Measurements from ENCODE around the gene PCBD1.

Gene PCBD1

GRCh38 chr10:70928140-70928539 lies 39.8 kb upstream of the PCBD1 start:
- Histone ChIP-seq H3K9ac (ENCODE audit: low read depth, low read length) (no peak overlapping the region), H4K20me1 (ENCODE audit: insufficient read depth, low read length) (no peaks in the 10 kb centered on the region), H2AFZ (ENCODE audit: low read depth, low read length) (no peak overlapping the region), H3K4me3 (ENCODE audit: low read depth in 1 of 2, low read length in 2 of 2) (no peak overlapping the region), H3K79me2 (ENCODE audit: insufficient read depth, low read length) (no peaks in the 10 kb centered on the region), H3K27me3 (ENCODE audit: insufficient read depth, low read length, poor library complexity) (peaks cover 6% of the 10 kb centered on the region), H3K4me2 (ENCODE audit: insufficient read depth, low read length) (no peak overlapping the region), H3K4me1 (ENCODE audit: insufficient read depth, low read length) (no peaks in the 10 kb centered on the region), H3K36me3 (ENCODE audit: insufficient read depth, low read length) (no peaks in the 10 kb centered on the region), H3K9me3 (ENCODE audit: insufficient read depth, low read length, severe bottlenecking) (no peaks in the 10 kb centered on the region), H3K27ac (ENCODE audit: low read length) (no peak overlapping the region)
- ATAC-seq (ENCODE audit: insufficient read depth, low read depth) (no peak), DNase-seq (no peak)
- TF ChIP-seq EZH2 (IDR thresholded peaks at IDR 0.05; ENCODE audit: borderline replicate concordance, low read depth, low read length, severe bottlenecking) (no peak), CTCF (IDR thresholded peaks at IDR 0.05; ENCODE audit: borderline replicate concordance, extremely low read depth, low read length, poor library complexity, severe bottlenecking) (no peak)

GRCh38 chr10:70927189-70927943 lies 39.0 kb upstream of the PCBD1 start:
- H3K9ac ChIP-seq (ENCODE audit: low read depth, low read length): no peak overlapping the region
- no peak overlapping the region for H3K27ac ChIP-seq (ENCODE audit: low read length)
- no peaks in the 10 kb centered on the region for H3K9me3 ChIP-seq (ENCODE audit: insufficient read depth, low read length, severe bottlenecking)
- H4K20me1 ChIP-seq (ENCODE audit: insufficient read depth, low read length): no peaks in the 10 kb centered on the region
- no peak for ATAC-seq (ENCODE audit: insufficient read depth, low read depth)
- TF ChIP-seq CTCF (IDR thresholded peaks at IDR 0.05; ENCODE audit: borderline replicate concordance, extremely low read depth, low read length, poor library complexity, severe bottlenecking) (no peak), EZH2 (IDR thresholded peaks at IDR 0.05; ENCODE audit: borderline replicate concordance, low read depth, low read length, severe bottlenecking) (no peak)
- DNase-seq: no peak
- H3K27me3 ChIP-seq (ENCODE audit: insufficient read depth, low read length, poor library complexity): peaks cover 4% of the 10 kb centered on the region
- no peak overlapping the region for H3K4me2 ChIP-seq (ENCODE audit: insufficient read depth, low read length)
- H3K4me1 ChIP-seq (ENCODE audit: insufficient read depth, low read length): no peaks in the 10 kb centered on the region
- no peak overlapping the region for H2AFZ ChIP-seq (ENCODE audit: low read depth, low read length)
- no peak overlapping the region for H3K4me3 ChIP-seq (ENCODE audit: low read depth in 1 of 2, low read length in 2 of 2)
- no peaks in the 10 kb centered on the region for H3K79me2 ChIP-seq (ENCODE audit: insufficient read depth, low read length)
- no peaks in the 10 kb centered on the region for H3K36me3 ChIP-seq (ENCODE audit: insufficient read depth, low read length)

GRCh38 chr10:70926226-70927000 lies 38.0 kb upstream of the PCBD1 start:
- Histone ChIP-seq H3K4me1 (ENCODE audit: insufficient read depth, low read length) (no peaks in the 10 kb centered on the region), H3K9ac (ENCODE audit: low read depth, low read length) (no peak overlapping the region), H2AFZ (ENCODE audit: low read depth, low read length) (no peak overlapping the region), H3K9me3 (ENCODE audit: insufficient read depth, low read length, severe bottlenecking) (no peaks in the 10 kb centered on the region), H4K20me1 (ENCODE audit: insufficient read depth, low read length) (no peaks in the 10 kb centered on the region), H3K79me2 (ENCODE audit: insufficient read depth, low read length) (no peaks in the 10 kb centered on the region), H3K4me2 (ENCODE audit: insufficient read depth, low read length) (no peak overlapping the region), H3K36me3 (ENCODE audit: insufficient read depth, low read length) (no peaks in the 10 kb centered on the region), H3K27ac (ENCODE audit: low read length) (no peak overlapping the region), H3K4me3 (ENCODE audit: low read depth in 1 of 2, low read length in 2 of 2) (no peak overlapping the region), H3K27me3 (ENCODE audit: insufficient read depth, low read length, poor library complexity) (peaks cover 4% of the 10 kb centered on the region)
- ATAC-seq (ENCODE audit: insufficient read depth, low read depth) (no peak), DNase-seq (no peak)
- TF ChIP-seq CTCF (IDR thresholded peaks at IDR 0.05; ENCODE audit: borderline replicate concordance, extremely low read depth, low read length, poor library complexity, severe bottlenecking): no peak
- no peak for TF ChIP-seq EZH2 (IDR thresholded peaks at IDR 0.05; ENCODE audit: borderline replicate concordance, low read depth, low read length, severe bottlenecking)

Measured in DND-41 (cell line).